ENCODE measurements around the gene NTN4. TPM values are rescaled to one million over a fixed set of nuclear protein-coding genes. Genes with fewer than 3 reads are reported as not detected.

Gene NTN4
- polyA plus RNA-seq, 1 donor (not counting 4 experiments of a cell fraction or from before 2014, with no cell fraction given), result 8.3 TPM

DNA sequence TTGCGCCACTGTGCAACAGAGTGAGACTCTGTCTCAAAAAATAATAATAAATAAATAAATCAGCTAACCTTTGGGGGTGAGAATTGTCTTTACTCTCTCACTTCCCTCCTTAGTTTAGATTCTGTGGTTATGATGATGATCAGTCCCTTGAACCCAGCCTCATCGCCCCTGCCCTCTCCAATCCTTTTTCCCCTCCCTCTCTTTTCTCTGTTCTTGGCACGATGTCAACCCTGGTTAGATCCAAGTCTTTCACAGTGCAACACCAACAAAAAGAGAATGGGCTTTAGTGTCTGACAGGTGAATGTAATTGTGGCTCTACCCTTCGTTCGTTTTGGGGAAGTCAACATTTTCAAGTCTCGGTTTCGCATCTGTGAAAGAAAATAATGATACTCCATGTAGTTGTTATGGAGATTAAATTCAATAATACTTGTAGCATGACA, 59.0 kb downstream of the NTN4 start:
- TF ChIP-seq, protein P1, sequence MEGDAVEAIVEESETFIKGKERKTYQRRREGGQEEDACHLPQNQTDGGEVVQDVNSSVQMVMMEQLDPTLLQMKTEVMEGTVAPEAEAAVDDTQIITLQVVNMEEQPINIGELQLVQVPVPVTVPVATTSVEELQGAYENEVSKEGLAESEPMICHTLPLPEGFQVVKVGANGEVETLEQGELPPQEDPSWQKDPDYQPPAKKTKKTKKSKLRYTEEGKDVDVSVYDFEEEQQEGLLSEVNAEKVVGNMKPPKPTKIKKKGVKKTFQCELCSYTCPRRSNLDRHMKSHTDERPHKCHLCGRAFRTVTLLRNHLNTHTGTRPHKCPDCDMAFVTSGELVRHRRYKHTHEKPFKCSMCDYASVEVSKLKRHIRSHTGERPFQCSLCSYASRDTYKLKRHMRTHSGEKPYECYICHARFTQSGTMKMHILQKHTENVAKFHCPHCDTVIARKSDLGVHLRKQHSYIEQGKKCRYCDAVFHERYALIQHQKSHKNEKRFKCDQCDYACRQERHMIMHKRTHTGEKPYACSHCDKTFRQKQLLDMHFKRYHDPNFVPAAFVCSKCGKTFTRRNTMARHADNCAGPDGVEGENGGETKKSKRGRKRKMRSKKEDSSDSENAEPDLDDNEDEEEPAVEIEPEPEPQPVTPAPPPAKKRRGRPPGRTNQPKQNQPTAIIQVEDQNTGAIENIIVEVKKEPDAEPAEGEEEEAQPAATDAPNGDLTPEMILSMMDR (optimal IDR thresholded peaks at IDR 0.05 in 1 of 3, IDR thresholded peaks at IDR 0.05 in 1 of 3, conservative IDR thresholded peaks at IDR 0.05 in 1 of 3; ENCODE audit: extremely low read depth in 1 of 3, insufficient read depth in 2 of 3, low read length in 3 of 3), result no peak
- TF ChIP-seq EZH2 (IDR thresholded peaks at IDR 0.05; ENCODE audit: low read length), result no peak
- Histone ChIP-seq H3K36me3 (ENCODE audit: control insufficient read depth in 2 of 2, extremely low read depth in 1 of 2, insufficient read depth in 2 of 2, low read length in 2 of 2) (no peaks in the 10 kb centered on the region), H3K27ac (ENCODE audit: control insufficient read depth, insufficient read depth, low read length) (no peak overlapping the region), H4K20me1 (ENCODE audit: control insufficient read depth, extremely low read depth, insufficient read depth, low read length) (no peaks in the 10 kb centered on the region), H2AFZ (ENCODE audit: control insufficient read depth, low read length) (no peak overlapping the region), H3K9ac (ENCODE audit: control insufficient read depth, extremely low read depth, insufficient read depth, low read length) (no peak overlapping the region), H3K4me1 (ENCODE audit: control insufficient read depth, extremely low read depth, insufficient read depth, low read length) (no peaks in the 10 kb centered on the region), H3K79me2 (ENCODE audit: control insufficient read depth, insufficient read depth, low read length) (no peaks in the 10 kb centered on the region), H3K4me3 (ENCODE audit: control insufficient read depth in 2 of 3, extremely low read depth in 1 of 3, insufficient read depth in 2 of 3, low read depth in 1 of 3, low read length in 3 of 3) (no peak overlapping the region), H3K9me3 (ENCODE audit: control insufficient read depth, low read depth, low read length) (no peaks in the 10 kb centered on the region), H3K4me2 (ENCODE audit: control insufficient read depth, extremely low read depth, insufficient read depth, low read depth, low read length) (no peak overlapping the region), H3K27me3 (ENCODE audit: control insufficient read depth, extremely low read depth, insufficient read depth, low read length) (no peaks in the 10 kb centered on the region), H3K9me1 (ENCODE audit: control insufficient read depth, extremely low read depth, insufficient read depth, low read length) (no peaks in the 10 kb centered on the region)
- FAIRE-seq (no peak), DNase-seq (ENCODE audit: low read depth, low spot score) (no peak)
- dilution Hi-C loops (cut with MboI; ENCODE audit: extremely low pct_ligation_motif_present, low sequenced_read_pairs), result no loop called here

DNA sequence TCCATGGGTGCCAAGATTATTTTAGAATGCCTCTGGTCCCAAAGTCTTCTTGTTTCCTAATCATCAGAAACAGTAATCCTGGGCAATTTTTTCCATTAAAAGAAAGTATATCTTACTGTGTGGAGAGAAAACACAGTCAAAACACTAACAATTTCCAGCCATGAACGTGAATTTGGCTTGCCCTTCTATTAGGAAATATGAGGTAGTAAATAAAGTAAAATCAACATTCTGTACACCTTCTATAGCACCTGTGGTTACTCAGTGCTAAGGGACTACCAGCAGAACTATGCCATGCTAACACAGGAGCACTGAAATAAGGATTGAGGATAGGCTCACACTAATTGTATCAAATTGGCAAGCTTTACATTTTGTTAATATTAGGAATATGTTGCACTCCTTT, 60.1 kb downstream of the NTN4 start:
- FAIRE-seq, result no peak
- Histone ChIP-seq H3K79me2 (ENCODE audit: control insufficient read depth, insufficient read depth, low read length) (no peaks in the 10 kb centered on the region), H2AFZ (ENCODE audit: control insufficient read depth, low read length) (no peak overlapping the region), H3K9ac (ENCODE audit: control insufficient read depth, extremely low read depth, insufficient read depth, low read length) (no peak overlapping the region), H3K27ac (ENCODE audit: control insufficient read depth, insufficient read depth, low read length) (no peak overlapping the region), H3K9me3 (ENCODE audit: control insufficient read depth, low read depth, low read length) (no peaks in the 10 kb centered on the region), H3K4me3 (ENCODE audit: control insufficient read depth in 2 of 3, extremely low read depth in 1 of 3, insufficient read depth in 2 of 3, low read depth in 1 of 3, low read length in 3 of 3) (no peak overlapping the region), H3K4me1 (ENCODE audit: control insufficient read depth, extremely low read depth, insufficient read depth, low read length) (no peaks in the 10 kb centered on the region), H3K27me3 (ENCODE audit: control insufficient read depth, extremely low read depth, insufficient read depth, low read length) (no peaks in the 10 kb centered on the region), H3K36me3 (ENCODE audit: control insufficient read depth in 2 of 2, extremely low read depth in 1 of 2, insufficient read depth in 2 of 2, low read length in 2 of 2) (no peaks in the 10 kb centered on the region), H4K20me1 (ENCODE audit: control insufficient read depth, extremely low read depth, insufficient read depth, low read length) (no peaks in the 10 kb centered on the region), H3K9me1 (ENCODE audit: control insufficient read depth, extremely low read depth, insufficient read depth, low read length) (no peaks in the 10 kb centered on the region), H3K4me2 (ENCODE audit: control insufficient read depth, extremely low read depth, insufficient read depth, low read depth, low read length) (no peak overlapping the region)
- no peak for DNase-seq (ENCODE audit: low read depth, low spot score)
- dilution Hi-C loops (cut with MboI; ENCODE audit: extremely low pct_ligation_motif_present, low sequenced_read_pairs), result no loop called here
- TF ChIP-seq, protein P1 (optimal IDR thresholded peaks at IDR 0.05 in 1 of 3, IDR thresholded peaks at IDR 0.05 in 1 of 3, conservative IDR thresholded peaks at IDR 0.05 in 1 of 3; ENCODE audit: extremely low read depth in 1 of 3, insufficient read depth in 2 of 3, low read length in 3 of 3), result no peak
- TF ChIP-seq EZH2 (IDR thresholded peaks at IDR 0.05; ENCODE audit: low read length), result no peak
